IMR-90 (cell line): ENCODE results near the gene GPX4. TPM values are rescaled to one million over a fixed set of nuclear protein-coding genes. Genes with fewer than 3 reads are reported as not detected.

Experiments used
- ATAC-seq: fragments of 200-7000 bp; cut with Tn5 transposase; 2 replicates; pipeline ENCODE4 v1.9.1; 2020; ENCODE audit warnings: low read depth, mild to moderate bottlenecking, moderate library complexity
- BruUV-seq: library from RNA; stranded (reverse); fragments of 400-500 nt; replicated peaks from 2 replicates; lab custom pipeline; 2021; lab: Mats Ljungman, UMichigan
- CTCF ChIA-PET: fragments of 300-600 bp; formaldehyde crosslinking; extraction: SDS; loops from one replicate; lab custom pipeline; 2021; ENCODE audit warnings: antibody characterized with exemption; lab: Yijun Ruan, JAX
- POLR2A ChIA-PET: fragments of 300-600 bp; sonication (Branson Sonifier 250); formaldehyde crosslinking; loops from one replicate; lab custom pipeline; 2022; ENCODE audit warnings: antibody characterized with exemption; ENCODE audit not compliant: unreplicated experiment; lab: Charles Lee
- DNase-seq: peaks from one replicate; pipeline ENCODE4 v3.0.0; 2013
- H2AFZ ChIP-seq: replicated peaks from 2 replicates; pipeline ENCODE3; 2013; ENCODE audit warnings: low read length, mild to moderate bottlenecking; ENCODE audit not compliant: poor library complexity
- H2AK5ac ChIP-seq: 2 replicates; pipeline ENCODE4 v1.6.1; 2013; ENCODE audit warnings: low read depth, low read length, inconsistent platforms
- H2AK9ac ChIP-seq: replicated peaks from 2 replicates; pipeline ENCODE3; 2013; ENCODE audit warnings: mild to moderate bottlenecking, low read depth, low read length, moderate library complexity; ENCODE audit not compliant: poor library complexity
- H2BK120ac ChIP-seq: 2 replicates; pipeline ENCODE4 v1.6.1; 2013; ENCODE audit warnings: low read depth, low read length, inconsistent platforms
- H2BK15ac ChIP-seq: 3 replicates; pipeline ENCODE4 v1.6.1; 2013; ENCODE audit warnings: low read depth, low read length, inconsistent platforms
- H2BK20ac ChIP-seq: 2 replicates; pipeline ENCODE4 v1.6.1; 2013; ENCODE audit warnings: low read depth, mild to moderate bottlenecking, inconsistent platforms, low read length, moderate library complexity
- H2BK5ac ChIP-seq: 2 replicates; pipeline ENCODE4 v1.6.1; 2013; ENCODE audit warnings: mild to moderate bottlenecking, low read depth, low read length, inconsistent platforms; ENCODE audit not compliant: poor library complexity, severe bottlenecking
- H3K14ac ChIP-seq: replicated peaks from 2 replicates; pipeline ENCODE4 v1.6.1; 2013; ENCODE audit warnings: low read depth, low read length, inconsistent platforms
- H3K18ac ChIP-seq: 2 replicates; pipeline ENCODE4 v1.6.1; 2013; ENCODE audit warnings: low read depth, low read length, control low read depth
- H3K23ac ChIP-seq: 2 replicates; pipeline ENCODE4 v1.6.1; 2013; ENCODE audit warnings: low read depth, low read length, inconsistent platforms
- H3K27ac ChIP-seq: 2 replicates; pipeline ENCODE4 v1.5.1; 2013; ENCODE audit warnings: mild to moderate bottlenecking, control low read depth, low read length; ENCODE audit not compliant: insufficient read depth
- H3K27me3 ChIP-seq: 2 replicates; pipeline ENCODE4 v1.6.1; 2013; ENCODE audit warnings: low read length; ENCODE audit not compliant: control insufficient read depth, insufficient read depth
- H3K36me3 ChIP-seq: 2 replicates; pipeline ENCODE4 v1.6.1; 2013; ENCODE audit warnings: low read length, mixed read lengths; ENCODE audit not compliant: control insufficient read depth, insufficient read depth
- H3K4ac ChIP-seq: 2 replicates; pipeline ENCODE4 v1.6.1; 2013; ENCODE audit warnings: low read depth, low read length, inconsistent platforms
- H3K4me1 ChIP-seq: 2 replicates; pipeline ENCODE4 v1.6.1; 2013; ENCODE audit warnings: low read length, mixed read lengths; ENCODE audit not compliant: control insufficient read depth, insufficient read depth
- H3K4me2 ChIP-seq: 2 replicates; pipeline ENCODE4 v1.6.1; 2013; ENCODE audit warnings: low read depth, mild to moderate bottlenecking, control low read depth, low read length, moderate library complexity
- H3K4me3 ChIP-seq: 2 replicates; pipeline ENCODE4 v1.5.1; 2013; ENCODE audit warnings: low read depth, mild to moderate bottlenecking, control low read depth, low read length, moderate library complexity; ENCODE audit not compliant: insufficient read depth
- H3K56ac ChIP-seq: 2 replicates; pipeline ENCODE4 v1.6.1; 2013; ENCODE audit warnings: low read length, inconsistent platforms; ENCODE audit not compliant: insufficient read depth; ENCODE audit errors: extremely low read depth
- H3K79me1 ChIP-seq, 2 experiments: 2 replicates each; pipeline ENCODE4 v1.6.1; 2013; ENCODE audit warnings: low read length in 2 of 2, inconsistent platforms in 1 of 2, low read depth in 1 of 2
- H3K9ac ChIP-seq: 2 replicates; pipeline ENCODE4 v1.6.1; 2013; ENCODE audit warnings: low read depth, low read length, control low read depth
- H3K9me1 ChIP-seq: 2 replicates; pipeline ENCODE4 v1.6.1; 2013; ENCODE audit warnings: low read length, inconsistent platforms; ENCODE audit not compliant: insufficient read depth
- H3K9me3 ChIP-seq: 2 replicates; pipeline ENCODE4 v1.6.1; 2013; ENCODE audit warnings: low read length; ENCODE audit not compliant: control insufficient read depth, insufficient read depth
- H4K20me1 ChIP-seq: 2 replicates; pipeline ENCODE4 v1.6.1; 2013; ENCODE audit warnings: low read length, inconsistent platforms; ENCODE audit not compliant: insufficient read depth
- H4K5ac ChIP-seq: 2 replicates; pipeline ENCODE4 v1.6.1; 2013; ENCODE audit warnings: mild to moderate bottlenecking, low read depth, low read length, control low read depth
- H4K8ac ChIP-seq, 2 experiments: 2 replicates each; pipeline ENCODE4 v1.6.1; 2013; ENCODE audit warnings: low read depth in 2 of 2, low read length in 2 of 2, control low read depth in 1 of 2, inconsistent platforms in 1 of 2
- H4K91ac ChIP-seq: 2 replicates; pipeline ENCODE4 v1.6.1; 2013; ENCODE audit warnings: low read depth, low read length, inconsistent platforms; ENCODE audit not compliant: insufficient read depth
- BHLHE40 ChIP-seq: fragments of 150-350 bp; IDR thresholded peaks from 2 replicates; pipeline ENCODE4 v1.6.1; 2016; ENCODE audit warnings: mild to moderate bottlenecking, low read depth, low read length
- CEBPB ChIP-seq: IDR thresholded peaks from 2 replicates; pipeline ENCODE4 v1.6.1; 2012; ENCODE audit warnings: low read depth, low read length, improper control_type of control experiment
- FOS ChIP-seq: fragments of 150-350 bp; IDR thresholded peaks from 2 replicates; pipeline ENCODE4 v1.6.1; 2016; ENCODE audit warnings: low read depth, low read length
- NFE2L2 ChIP-seq: fragments of 150-350 bp; IDR thresholded peaks from 2 replicates; pipeline ENCODE4 v1.6.1; 2016; ENCODE audit warnings: low read depth, mild to moderate bottlenecking, low read length
- RAD21 ChIP-seq: IDR thresholded peaks from 2 replicates; pipeline ENCODE4 v1.6.1; 2012; ENCODE audit warnings: low read length, improper control_type of control experiment
- SMC3 ChIP-seq: fragments of 150-350 bp; IDR thresholded peaks from 2 replicates; pipeline ENCODE4 v1.6.1; 2016; ENCODE audit warnings: low read depth, mild to moderate bottlenecking, antibody characterized with exemption, low read length, moderate library complexity
- WGBS, 2 experiments: methylation state at CpG; one replicate each; pipeline versions ENCODE4 v1.1.5 to v1.1.7; 2013; ENCODE audit warnings: missing lambda C conversion rate in 2 of 2; ENCODE audit not compliant: insufficient read length in 1 of 2; ENCODE audit errors: extremely low coverage in 2 of 2; 5-methylcytosine and 5-hydroxymethylcytosine counted together
- dilution Hi-C: fragments of 300-500 bp; cut with HindIII; formaldehyde crosslinking; loops from one replicate; pipeline ENCODE4 v1.14.3; 2018; ENCODE audit warnings: low sequenced_read_pairs; ENCODE audit not compliant: unreplicated experiment
- in situ Hi-C: fragments of 300-500 bp; cut with MboI; formaldehyde crosslinking; loops from 3 replicates; pipeline ENCODE4 v1.14.3; 2019; ENCODE audit warnings: low sequenced_read_pairs, inconsistent platforms, mixed read lengths
- intact Hi-C: fragments of 100-400 bp; cut with micrococcal nuclease; formaldehyde crosslinking; loops from 2 replicates; pipeline ENCODE4 v1.10.0; 2022
- polyA plus RNA-seq, 3 experiments: library from polyadenylated mRNA; depleted of rRNA; stranded (reverse); fragments of >200 nt; gene quantifications; 2 replicates each; pipeline ENCODE4 v1.2.3, GENCODE V29; 2012; ENCODE audit warnings: low replicate concordance in 1 of 3
- total RNA-seq: library from RNA; depleted of rRNA; stranded (reverse); fragments of >200 nt; gene quantifications from 2 replicates; pipeline ENCODE4 v1.2.3, GENCODE V29; 2012

GPX4 gene
- total and polyA plus RNA-seq, 2 of the 4 experiments (the other 2 are of a cell fraction), result 357 to 1,083 TPM

- Histone ChIP-seq H2BK120ac (no peak overlapping the region), H3K36me3 (peaks cover 59% of the 10 kb centered on the region), H3K9me3 (no peaks in the 10 kb centered on the region), H3K9me1 (no peaks in the 10 kb centered on the region), H3K18ac (no peak overlapping the region), H4K8ac (no peak overlapping the region), H3K23ac (no peak overlapping the region), H3K9ac (no peak overlapping the region), H4K91ac (no peak overlapping the region), H4K5ac (no peak overlapping the region), H3K4me3 (no peak overlapping the region), H3K79me1 (peaks cover 20 to 43% of the 10 kb centered on the region in 2 experiments), H3K4me1 (no peaks in the 10 kb centered on the region), H3K56ac (no peak overlapping the region), H2BK15ac (no peak overlapping the region), H3K4ac (no peak overlapping the region), H3K4me2 (no peak overlapping the region), H2BK5ac (no peak overlapping the region), H2AK5ac (no peak overlapping the region), H3K27me3 (no peaks in the 10 kb centered on the region), H3K27ac (no peak overlapping the region), H2BK20ac (no peak overlapping the region), H3K14ac (no peak overlapping the region), H4K20me1 (peaks cover 22% of the 10 kb centered on the region; the same call in 1 of the 2 replicates), H2AK9ac (no peak overlapping the region), H2AFZ (no peak overlapping the region)
- intact Hi-C loops (no loop called here), dilution Hi-C loops (no loop called here), in situ Hi-C loops (no loop called here)
- TF ChIP-seq FOS, result no peak
- no peak for TF ChIP-seq CEBPB
- no peak for TF ChIP-seq BHLHE40
- TF ChIP-seq RAD21, result no peak
- no peak for TF ChIP-seq NFE2L2
- TF ChIP-seq SMC3, result no peak
- ChIA-PET POLR2A (no interaction called here), CTCF (no interaction called here)
- WGBS, 2 experiments, result 100% methylated on average over 2 of the region's 26 CpGs; no CpG with 5 or more reads in 1 of the 2 experiments
- ATAC-seq (no peak), DNase-seq (no peak)
- no TSS peak for BruUV-seq
Observed at GRCh38 chr19:1145635-1146411, 42.0 kb downstream of the GPX4 start.
